SK-N-SH (cell line): ENCODE results near the gene GAL. TPM values are rescaled to one million over a fixed set of nuclear protein-coding genes. Genes with fewer than 3 reads are reported as not detected.
A peak's percentile ranks its signal among the peaks of the same experiment; 100 is the strongest.

Experiments used
- CTCF ChIA-PET: fragments of 300-600, 350-600 bp; formaldehyde crosslinking; extraction: SDS; loops from one replicate; lab custom pipeline; 2021; lab: Yijun Ruan, JAX
- POLR2A ChIA-PET: fragments of 350-600 bp; sonication (Branson Sonifier 250); formaldehyde crosslinking; extraction: SDS; loops from one replicate; lab custom pipeline; 2020; ENCODE audit warnings: antibody characterized with exemption, inconsistent platforms; lab: Yijun Ruan, JAX
- DNase-seq: peaks from one replicate; pipeline ENCODE4 v3.0.0; 2012
- H2AFZ ChIP-seq: fragments of 200-600 bp; sonication (generic); 2 replicates; pipeline ENCODE4 v1.8.1; 2016; ENCODE audit warnings: antibody characterized with exemption, mild to moderate bottlenecking, low read depth
- H3F3A ChIP-seq: fragments of 200-600 bp; sonication (generic); replicated peaks from 2 replicates; pipeline ENCODE3; 2016; ENCODE audit warnings: antibody characterized with exemption, mild to moderate bottlenecking; ENCODE audit not compliant: insufficient read depth
- H3K27ac ChIP-seq, 2 experiments: fragments of 200-500 bp in 1 of 2; fragments of 200-600 bp in 1 of 2; sonication (Bioruptor generic) in 1 of 2; sonication (generic), shearing (Covaris generic) in 1 of 2; 2 replicates each; pipeline versions ENCODE4 v1.5.1 to v1.6.1; 2014 to 2016; ENCODE audit warnings: low read depth in 2 of 2, inconsistent platforms in 1 of 2, low read length in 1 of 2, mild to moderate bottlenecking in 1 of 2, mixed read lengths in 1 of 2
- H3K27me3 ChIP-seq: fragments of 200-600 bp; sonication (generic), shearing (Covaris generic); 2 replicates; pipeline ENCODE4 v1.6.1; 2016; ENCODE audit warnings: mixed run types; ENCODE audit not compliant: insufficient read depth
- H3K36me3 ChIP-seq, 2 experiments: fragments of 200-500 bp in 1 of 2; fragments of 200-600 bp in 1 of 2; sonication (Bioruptor generic) in 1 of 2; sonication (generic) in 1 of 2; replicated peaks in 1 of 2; 2 replicates each; pipeline versions ENCODE3 to v1.5.1; 2014 to 2016; ENCODE audit warnings: low read length in 1 of 2, mild to moderate bottlenecking in 1 of 2; ENCODE audit not compliant: insufficient read depth in 2 of 2, control insufficient read depth in 1 of 2
- H3K4me1 ChIP-seq, 2 experiments: fragments of 200-500 bp in 1 of 2; fragments of 200-600 bp in 1 of 2; sonication (Bioruptor generic) in 1 of 2; sonication (generic), shearing (Covaris generic) in 1 of 2; 2 replicates each; pipeline versions ENCODE4 v1.5.1 to v1.6.1; 2014 to 2016; ENCODE audit warnings: low read depth in 1 of 2, low read length in 1 of 2, mixed run types in 1 of 2; ENCODE audit not compliant: insufficient read depth in 2 of 2, control insufficient read depth in 1 of 2
- H3K4me2 ChIP-seq: fragments of 200-600 bp; sonication (generic), shearing (Covaris generic); 2 replicates; pipeline ENCODE4 v1.6.1; 2017; ENCODE audit warnings: mixed run types
- H3K4me3 ChIP-seq, 2 experiments: fragments of 200-500 bp in 1 of 2; fragments of 200-600 bp in 1 of 2; sonication (Bioruptor generic) in 1 of 2; sonication (generic), shearing (Covaris generic) in 1 of 2; 2 replicates each; pipeline versions ENCODE4 v1.5.1 to v1.8.1; 2014 to 2016; ENCODE audit warnings: low read depth in 2 of 2, inconsistent platforms in 1 of 2, low read length in 1 of 2, mild to moderate bottlenecking in 1 of 2, mixed read lengths in 1 of 2, moderate library complexity in 1 of 2
- H3K79me2 ChIP-seq: fragments of 200-600 bp; sonication (generic); 2 replicates; pipeline ENCODE4 v1.8.1; 2017; ENCODE audit warnings: mild to moderate bottlenecking; ENCODE audit not compliant: insufficient read depth
- H3K9ac ChIP-seq: fragments of 200-600 bp; sonication (generic); 2 replicates; pipeline ENCODE4 v1.6.1; 2017; ENCODE audit warnings: mixed run types
- H3K9me2 ChIP-seq: fragments of 200-600 bp; sonication (generic); 2 replicates; pipeline ENCODE4 v1.6.1; 2017; ENCODE audit warnings: mixed run types
- H3K9me3 ChIP-seq: fragments of 200-600 bp; sonication (generic); 2 replicates; pipeline ENCODE4 v1.6.1; 2017; ENCODE audit warnings: mixed run types, mild to moderate bottlenecking, moderate library complexity
- H4K20me1 ChIP-seq: fragments of 200-600 bp; sonication (generic); 2 replicates; pipeline ENCODE4 v1.6.1; 2017; ENCODE audit warnings: mild to moderate bottlenecking, mixed run types; ENCODE audit not compliant: insufficient read depth
- CTCF ChIP-seq: fragments of 200-600 bp; sonication (generic); IDR thresholded peaks from 2 replicates; pipeline ENCODE4 v1.6.1; 2017; ENCODE audit warnings: antibody characterized with exemption, mild to moderate bottlenecking, moderate library complexity
- GATA2 ChIP-seq: sonication (generic); formaldehyde crosslinking; IDR thresholded peaks from 2 replicates; pipeline ENCODE4 v1.5.0; 2020; ENCODE audit warnings: mild to moderate bottlenecking, missing genetic modification reagents
- MEF2A ChIP-seq: IDR thresholded peaks from 2 replicates; pipeline ENCODE4 v1.4.0; 2012; ENCODE audit warnings: low read depth, borderline replicate concordance
- NFIC ChIP-seq: IDR thresholded peaks from 2 replicates; pipeline ENCODE4 v1.4.0; 2012; ENCODE audit warnings: borderline replicate concordance
- RAD21 ChIP-seq: IDR thresholded peaks from 2 replicates; pipeline ENCODE4 v1.6.1; 2012; ENCODE audit warnings: mild to moderate bottlenecking, low read length
- REST ChIP-seq: IDR thresholded peaks from 2 replicates; pipeline ENCODE4 v1.6.1; 2012; ENCODE audit warnings: mild to moderate bottlenecking, low read depth, low read length, moderate library complexity
- RFX5 ChIP-seq: IDR thresholded peaks from 2 replicates; pipeline ENCODE4 v1.6.1; 2012; ENCODE audit warnings: mild to moderate bottlenecking, improper control_type of control experiment, low read length
- WGBS: methylation state at CpG from one replicate; pipeline ENCODE4 v1.1.6; 2017; ENCODE audit warnings: low lambda C conversion rate; 5-methylcytosine and 5-hydroxymethylcytosine counted together
- polyA plus RNA-seq, 3 experiments: library from polyadenylated mRNA; depleted of rRNA; stranded (reverse); fragments of >200 nt; gene quantifications; 2 replicates each; pipeline ENCODE4 v1.2.3, GENCODE V29; 2012

Gene GAL
- polyA plus RNA-seq, 1 of the 3 experiments (the other 2 are of a cell fraction): 1.8 TPM

- no peak for TF ChIP-seq NFIC
- no peak for TF ChIP-seq MEF2A
- TF ChIP-seq REST: no peak
- peak; percentile 56; the same call in 1 of the 2 replicates for TF ChIP-seq GATA2 (CRISPR knock-in tag)
- TF ChIP-seq RFX5: no peak
- Histone ChIP-seq H3K4me1 (peaks cover 0 to 37% of the 10 kb centered on the region in 2 experiments; a peak in 1 of 4 replicates), H4K20me1 (no peaks in the 10 kb centered on the region), H3K9me2 (no peaks in the 10 kb centered on the region), H3K4me3 (no peak overlapping the region), H3K4me2 (no peak overlapping the region), H3K9me3 (no peaks in the 10 kb centered on the region), H3K36me3 (no peaks in the 10 kb centered on the region), H3F3A (no peaks in the 10 kb centered on the region), H3K9ac (no peak overlapping the region), H3K79me2 (no peaks in the 10 kb centered on the region), H2AFZ (no peak overlapping the region), H3K27me3 (peaks cover 18% of the 10 kb centered on the region), H3K27ac (0 out of 4 replicates have a peak overlapping the region, but pooled peaks of 1 of the 2 experiments have one; percentile 13)
- no peak for DNase-seq
- ChIA-PET CTCF (interaction anchor here (0.6 to 1.4 kb wide), 3 partner anchors 13 to 93 kb away, joined by 3 to 4 read pairs (median 3); no protein-coding TSS in a partner anchor), POLR2A (interaction anchor here (0.7 kb wide), 1 partner anchor 70 kb away, joined by 3 read pairs; no protein-coding TSS in a partner anchor)
- 79% methylated on average over 14 of the region's 14 CpGs for WGBS
These were observed 5.6 kb downstream of the GAL start for GRCh38 chr11:68689737-68690625.

- Histone ChIP-seq H4K20me1 (no peaks in the 10 kb centered on the region), H3K36me3 (no peaks in the 10 kb centered on the region), H3K27ac (no peak overlapping the region), H3K9me2 (no peaks in the 10 kb centered on the region), H2AFZ (no peak overlapping the region), H3K9ac (no peak overlapping the region), H3K4me3 (no peak overlapping the region), H3F3A (no peaks in the 10 kb centered on the region), H3K4me2 (no peak overlapping the region), H3K79me2 (no peaks in the 10 kb centered on the region), H3K4me1 (peaks cover 0 to 29% of the 10 kb centered on the region in 2 experiments; a peak in 1 of 4 replicates), H3K27me3 (peaks cover 9% of the 10 kb centered on the region), H3K9me3 (no peaks in the 10 kb centered on the region)
- TF ChIP-seq MEF2A: no peak
- peak; percentile 29; the same call in 1 of the 2 replicates for TF ChIP-seq RAD21
- peak; percentile 32 for TF ChIP-seq CTCF
- ChIA-PET POLR2A (no interaction called here), CTCF (interaction anchor here (0.7 to 1.4 kb wide), 3 partner anchors 14 to 92 kb away, joined by 3 to 4 read pairs (median 3); no protein-coding TSS in a partner anchor)
- WGBS: 83% methylated on average over 16 of the region's 16 CpGs
- DNase-seq: no peak
These were observed 6.5 kb downstream of the GAL start for GRCh38 chr11:68690671-68691401.
